Neural progenitor cell (in vitro differentiated cells): Measurements from ENCODE around the gene SPOCD1.

Experiments used
- CTCF ChIP-seq: fragments of 200-600 bp; sonication (generic); IDR thresholded peaks from 2 replicates; pipeline ENCODE4 v1.5.1; 2017; ENCODE audit warnings: antibody characterized with exemption, mild to moderate bottlenecking
- EZH2 ChIP-seq: fragments of 200-600 bp; sonication (generic); IDR thresholded peaks from 2 replicates; pipeline ENCODE4 v1.6.1; 2017; ENCODE audit warnings: antibody characterized with exemption, mild to moderate bottlenecking, moderate library complexity
- EZH2phosphoT487 ChIP-seq: fragments of 200-600 bp; sonication (generic); IDR thresholded peaks from 2 replicates; pipeline ENCODE4 v1.6.1; 2017; ENCODE audit warnings: antibody characterized with exemption

DNA sequence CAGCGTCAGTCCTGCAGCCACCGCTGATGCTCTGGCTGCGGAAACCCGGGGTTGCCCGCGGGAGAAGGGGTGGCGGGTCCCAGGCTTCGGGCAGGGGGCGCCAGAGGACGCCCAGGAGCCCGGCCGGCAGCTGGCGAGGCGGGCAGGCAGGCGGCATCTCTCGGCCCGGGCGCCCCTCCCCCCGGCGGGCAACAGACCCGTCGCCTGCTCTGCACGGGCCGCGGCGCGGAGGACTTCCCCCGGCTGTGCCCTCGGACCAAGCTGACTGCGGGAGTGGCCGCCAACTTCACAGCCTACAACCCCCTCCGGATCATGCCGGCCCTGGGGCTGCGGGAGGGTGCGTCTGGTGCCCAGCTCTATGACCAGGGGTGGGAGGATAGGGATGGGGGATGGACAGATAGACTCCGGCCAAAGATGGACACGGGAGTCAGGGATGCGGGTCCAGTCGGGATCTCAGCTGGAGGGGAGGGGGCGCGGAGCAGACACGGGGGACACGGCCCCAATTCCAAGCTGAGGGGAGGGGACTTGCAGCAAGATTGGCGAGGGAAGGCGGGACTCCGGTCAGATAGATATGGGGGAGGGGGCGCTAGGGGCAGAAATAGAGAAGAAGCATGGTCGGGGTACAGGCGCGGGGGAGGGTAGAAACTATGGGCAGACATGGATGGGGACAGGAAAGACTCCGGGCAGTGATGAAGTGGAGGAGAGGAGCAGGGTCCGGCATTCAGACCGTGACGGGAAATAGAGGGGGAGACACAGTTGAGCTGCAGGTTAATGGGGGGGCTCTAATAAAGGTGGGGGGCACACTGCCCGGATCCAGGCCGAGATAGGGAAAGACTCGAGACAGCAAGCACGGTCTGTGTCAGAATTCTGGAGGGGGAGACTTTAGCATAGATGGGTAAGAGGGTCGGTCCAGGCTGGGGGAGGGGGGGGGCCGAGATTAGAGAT, 52.8 kb downstream of the SPOCD1 start:
- peak; percentile 75 for TF ChIP-seq CTCF
- no peak for TF ChIP-seq EZH2
- no peak for TF ChIP-seq EZH2phosphoT487
